ENCODE data around the gene PLAGL1.
A peak's percentile ranks its signal among the peaks of the same experiment; 100 is the strongest.

The PLAGL1 gene

DNA sequence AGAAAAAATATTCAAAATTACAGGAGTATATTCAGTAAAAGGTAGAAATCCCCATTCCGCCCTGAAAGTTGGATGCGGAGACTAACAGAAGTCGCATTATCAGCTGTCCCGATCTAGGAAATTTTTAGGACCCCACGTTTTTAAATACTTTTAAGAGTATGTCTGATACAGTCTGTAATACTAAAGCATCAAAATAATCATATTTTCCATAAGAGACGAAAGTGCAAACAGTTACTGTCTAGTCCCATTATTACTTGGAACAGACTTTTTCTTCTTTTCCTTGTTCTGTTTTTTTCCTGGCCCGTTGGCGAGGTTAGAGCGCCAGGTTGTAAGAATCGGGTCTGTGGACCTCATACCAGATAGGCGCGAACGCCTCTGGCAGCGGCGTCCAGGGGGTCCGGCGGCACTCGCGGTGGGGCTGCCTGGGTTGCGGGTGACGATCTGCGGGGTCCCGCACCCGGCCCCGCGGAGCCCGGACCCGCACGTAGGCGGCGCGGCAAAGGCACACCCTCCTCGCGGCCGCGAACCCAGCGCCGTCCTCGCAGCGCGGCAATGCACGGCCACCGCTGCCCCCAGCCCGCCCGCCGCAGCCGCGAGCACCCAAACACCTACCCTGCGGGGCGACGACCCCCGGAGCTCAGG lies 460 bp downstream of the PLAGL1 start:
- peak in 1 of 2 donors; percentile 16 for DNase-seq

- peak; percentile 3 to 18 for DNase-seq
Measured at GRCh38 chr6:144006736-144007477, 1.2 kb downstream of the PLAGL1 start.

- DNase-seq = no peak
Measured at GRCh38 chr6:143999406-143999805, 8.7 kb downstream of the PLAGL1 start.

DNA sequence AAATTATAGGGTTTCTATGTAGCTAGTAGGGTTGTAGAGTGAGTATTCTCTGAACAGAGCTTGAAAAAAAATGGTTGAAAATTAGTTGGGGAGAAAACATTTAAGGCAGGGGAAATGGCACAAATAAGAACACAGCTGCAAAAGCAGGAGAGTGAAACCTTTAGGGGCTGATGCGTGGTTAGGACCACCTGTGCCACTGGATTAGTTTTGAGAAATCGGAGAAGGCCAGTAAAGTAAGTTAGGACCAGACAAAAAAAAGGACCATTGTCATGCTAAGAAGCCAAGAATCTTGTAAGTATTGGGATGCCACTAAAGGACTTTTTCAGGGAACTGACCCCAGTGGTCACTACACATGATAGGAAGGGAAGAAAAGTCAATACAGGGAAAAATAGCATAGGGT lies 9.4 kb downstream of the PLAGL1 start:
- DNase-seq = no peak

- DNase-seq = no peak
Measured at GRCh38 chr6:143993965-143994646, 14.0 kb downstream of the PLAGL1 start.

- DNase-seq = no peak
Measured at GRCh38 chr6:143992285-143992684, 15.8 kb downstream of the PLAGL1 start.

- no peak for DNase-seq
Measured at GRCh38 chr6:143986463-143987065, 21.5 kb downstream of the PLAGL1 start.

- DNase-seq = no peak
Measured at GRCh38 chr6:143984666-143985065, 23.4 kb downstream of the PLAGL1 start.

DNA sequence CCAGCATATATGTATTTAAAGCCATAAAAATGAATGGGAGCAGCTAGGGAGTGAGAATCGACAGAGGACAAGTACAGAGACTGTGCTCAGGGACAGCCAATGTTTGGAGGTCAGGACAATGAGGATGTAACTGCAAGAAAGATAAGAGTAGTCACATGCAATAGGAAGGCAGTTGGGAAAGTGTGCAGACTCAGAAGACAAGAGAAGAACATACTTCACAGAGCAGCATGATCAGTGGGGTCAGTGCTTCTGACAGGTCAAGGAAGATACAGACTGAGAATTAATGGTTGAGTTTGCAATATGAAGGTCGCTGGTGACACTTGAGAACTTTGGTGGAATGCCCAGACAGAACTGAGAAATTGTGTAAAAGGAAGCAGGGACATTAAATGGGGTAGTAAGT lies 25.1 kb downstream of the PLAGL1 start:
- no peak for DNase-seq

DNA sequence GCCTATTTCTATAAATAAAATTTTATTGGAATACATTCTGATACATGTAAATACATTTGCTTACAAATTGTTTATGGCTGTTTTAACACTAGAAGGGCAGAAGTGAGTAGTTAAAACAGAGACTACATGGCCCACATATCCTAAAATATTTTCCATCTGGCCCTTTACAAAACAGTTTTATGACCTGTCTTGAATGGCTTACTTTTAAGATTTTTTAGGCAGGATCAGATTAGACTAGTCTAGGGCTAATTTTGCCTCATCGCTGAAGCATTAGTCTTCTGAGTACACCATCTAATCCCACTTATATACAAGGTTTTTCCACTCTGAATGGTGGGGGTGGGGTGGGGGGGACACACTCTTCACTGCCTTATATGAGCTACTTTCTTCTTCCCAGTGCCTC lies 27.1 kb downstream of the PLAGL1 start:
- DNase-seq = no peak

DNA sequence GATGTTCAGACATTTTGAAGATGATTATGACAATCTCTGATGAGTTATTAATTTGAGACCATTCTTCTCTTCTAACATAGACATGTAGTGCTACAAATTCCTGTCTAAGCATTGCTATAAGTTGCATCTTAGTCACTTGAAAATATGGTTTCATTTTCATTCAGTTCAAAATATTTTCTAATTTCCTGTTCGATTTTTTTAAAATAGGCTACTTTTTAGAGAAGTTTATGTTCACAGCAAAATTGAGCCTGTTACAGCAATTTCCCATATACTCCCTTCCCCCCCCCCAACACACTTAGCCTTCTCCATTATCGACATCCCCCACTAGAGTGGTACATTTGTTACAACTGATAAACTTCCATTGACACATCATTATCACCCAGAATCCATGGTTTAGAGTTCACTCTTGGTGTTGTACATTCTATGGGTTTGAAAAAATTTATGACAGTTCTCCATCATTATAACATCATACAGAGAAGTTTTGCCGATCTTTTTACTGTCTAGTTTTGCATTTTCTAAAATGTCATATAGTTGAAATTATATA lies 31.2 kb downstream of the PLAGL1 start:
- no peak for DNase-seq

DNA sequence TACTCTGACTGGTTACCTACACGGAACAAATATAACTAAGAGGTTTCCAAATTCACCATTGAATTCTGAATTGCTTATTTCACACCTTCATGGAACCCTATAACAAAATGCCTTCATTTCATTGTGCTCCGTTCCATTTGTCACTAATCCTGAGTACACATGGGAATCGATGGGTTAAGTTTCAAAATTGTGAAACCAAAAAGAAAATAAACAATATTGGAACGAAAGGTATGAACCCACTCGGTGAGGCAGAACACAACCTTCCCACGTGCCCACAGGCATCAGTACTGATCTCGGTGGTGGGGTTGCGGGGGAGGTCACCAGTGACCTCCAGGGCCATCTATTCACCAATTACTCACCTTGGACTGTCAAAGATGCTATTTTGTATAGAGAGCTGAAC lies 34.0 kb downstream of the PLAGL1 start:
- DNase-seq = no peak

GRCh38 chr6:143973097-143973966 lies 34.7 kb downstream of the PLAGL1 start:
- no peak for DNase-seq

DNA sequence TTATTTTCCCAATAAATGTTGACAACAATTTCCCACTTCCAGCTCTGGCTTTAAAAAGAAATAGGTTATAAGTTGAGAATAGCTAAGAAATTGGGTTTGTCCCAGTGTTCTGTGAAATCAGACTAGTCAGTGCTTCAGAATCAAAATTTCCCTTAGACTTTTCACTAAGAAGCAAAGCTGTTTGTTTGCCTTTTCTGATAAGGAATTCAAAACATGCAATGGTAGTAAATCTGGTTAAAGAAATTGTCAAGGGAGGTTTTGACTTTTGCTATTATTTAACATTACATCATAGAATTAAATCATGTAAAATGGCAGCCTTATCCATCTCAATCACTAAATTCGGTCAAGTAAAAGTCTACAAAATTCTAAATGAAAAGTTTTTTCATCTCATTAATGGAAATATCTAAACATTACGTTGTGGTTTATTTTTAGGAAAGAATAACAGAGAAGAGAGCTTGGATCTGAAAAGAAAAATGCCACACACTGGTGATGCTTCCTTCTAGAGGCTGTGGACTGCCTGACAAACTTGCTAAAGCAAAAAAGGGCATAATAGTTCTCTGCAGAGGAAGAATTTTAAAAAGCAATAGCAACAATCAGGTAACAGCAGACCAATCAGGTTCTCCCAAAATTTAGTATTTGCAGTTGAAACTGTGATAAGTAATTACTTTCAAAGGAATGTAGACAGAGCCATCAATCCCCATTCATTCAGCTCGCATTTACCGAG lies 36.4 kb downstream of the PLAGL1 start:
- DNase-seq = no peak

DNA sequence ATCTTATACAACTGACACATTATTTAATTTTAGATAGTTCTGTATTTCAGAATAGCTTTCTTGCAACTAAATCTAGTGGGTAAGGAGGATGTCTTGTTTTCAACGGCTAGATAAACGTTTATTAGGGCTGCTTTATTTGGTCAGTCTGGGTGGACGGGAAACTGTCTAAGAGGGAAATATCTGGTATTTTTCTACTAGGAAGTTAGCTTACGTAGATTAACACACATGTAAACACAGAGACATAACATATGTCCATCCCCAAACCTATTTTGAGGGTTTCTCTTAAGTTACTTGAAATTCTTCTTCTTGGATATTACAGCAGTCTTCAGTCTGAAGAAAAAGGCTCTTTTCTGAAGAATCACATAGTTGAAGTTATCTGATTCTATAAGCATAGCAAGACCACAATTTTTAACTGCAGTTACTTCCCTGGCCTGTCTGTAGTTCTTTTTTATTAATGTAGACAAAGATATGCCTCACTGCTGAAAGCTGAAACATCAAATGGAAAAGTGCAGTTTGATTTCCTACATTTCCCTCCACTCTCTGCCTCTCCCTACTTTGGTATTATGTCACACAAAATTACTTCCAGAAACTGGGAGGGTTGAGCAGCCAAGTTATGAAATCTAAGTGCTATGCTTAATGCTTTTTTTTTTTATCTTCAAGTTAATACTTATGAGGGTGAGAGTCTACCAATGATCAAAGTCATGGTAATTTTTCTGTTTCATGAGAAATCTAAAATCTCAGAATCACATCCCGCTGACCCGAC lies 37.4 kb downstream of the PLAGL1 start:
- no peak for DNase-seq

- DNase-seq = no peak
Measured at GRCh38 chr6:143969077-143969476, 39.0 kb downstream of the PLAGL1 start.

DNA sequence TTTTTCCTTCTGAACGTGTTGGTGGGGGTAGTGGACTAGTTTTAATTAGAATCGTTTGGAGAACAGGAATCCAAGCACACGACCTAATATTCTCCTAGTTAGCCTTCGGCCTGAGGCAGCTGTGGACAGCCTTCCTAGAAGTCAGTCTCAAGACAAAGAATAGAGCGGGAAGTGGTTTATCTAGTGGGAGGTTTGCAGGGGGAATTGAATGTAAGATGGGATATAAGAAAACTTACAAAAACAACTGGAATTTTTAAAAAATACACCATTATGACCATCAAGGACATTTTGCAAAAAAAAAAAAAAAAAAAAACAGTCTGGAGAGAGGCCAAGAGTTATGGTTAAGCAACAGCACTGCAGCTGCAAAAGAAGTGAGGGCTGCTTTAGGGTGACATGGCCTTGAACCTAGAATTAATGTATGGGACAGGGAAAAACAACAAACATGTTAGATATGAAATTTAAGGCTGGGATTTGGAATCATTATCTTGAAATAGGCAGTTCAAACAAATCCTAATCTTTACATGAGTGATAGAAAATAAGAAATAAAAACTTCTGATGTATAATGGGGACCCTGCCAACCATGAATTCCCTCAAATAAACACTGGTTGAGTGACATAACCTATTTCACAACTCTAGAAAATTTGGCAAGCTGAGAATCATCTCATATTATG lies 40.2 kb downstream of the PLAGL1 start:
- DNase-seq = no peak

DNA sequence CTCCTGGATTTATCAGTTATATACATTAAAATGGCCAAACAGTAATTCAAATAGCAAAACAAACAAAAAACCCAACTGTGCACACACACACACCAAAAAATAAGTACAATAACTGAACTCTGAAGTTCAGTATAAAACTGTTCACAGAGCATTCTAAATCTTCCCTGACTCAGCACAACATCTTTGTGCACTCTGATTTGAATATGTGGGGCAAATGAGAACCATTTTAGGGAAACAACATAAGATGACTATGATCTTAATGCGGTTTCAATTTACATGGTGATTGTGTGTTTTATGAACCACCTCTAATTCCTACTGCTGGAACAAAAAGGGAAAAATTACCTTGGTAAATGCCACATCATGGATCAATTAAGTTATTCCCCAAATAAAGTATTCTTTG lies 41.7 kb downstream of the PLAGL1 start:
- no peak for DNase-seq

- DNase-seq = no peak
Measured at GRCh38 chr6:143965503-143966171, 42.4 kb downstream of the PLAGL1 start.

DNA sequence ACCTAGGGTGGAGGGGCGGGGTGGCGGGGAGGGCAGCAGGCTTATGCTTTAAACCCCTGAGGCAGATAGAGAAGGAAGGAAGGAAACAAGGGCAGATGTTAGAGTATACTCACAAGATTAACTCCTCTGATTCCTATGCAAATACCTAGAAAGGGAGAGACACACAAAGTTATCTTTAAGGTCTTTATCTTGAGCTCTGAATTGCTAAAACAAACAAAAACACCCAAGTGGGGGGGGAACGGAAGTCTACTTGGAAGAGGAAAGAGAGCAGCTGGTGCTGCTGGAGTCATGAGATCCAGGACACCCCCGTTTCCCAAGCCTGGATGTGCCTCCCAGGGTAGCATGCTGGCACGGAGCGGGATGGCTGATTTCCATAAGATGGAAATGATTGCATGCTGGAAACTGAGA lies 43.4 kb downstream of the PLAGL1 start:
- DNase-seq = no peak
